Naive thymus-derived CD4-positive, alpha-beta T cell (primary cell): ENCODE measurements around the gene ANAPC2. TPM values are rescaled to one million over a fixed set of nuclear protein-coding genes. Genes with fewer than 3 reads are reported as not detected.

Experiments
- ATAC-seq: fragments of 150-1000 bp; cut with Tn5 transposase; 2 replicates; pipeline ENCODE4 v1.10.0; 2021; ENCODE audit warnings: mild to moderate bottlenecking, moderate library complexity
- CTCF ChIA-PET: fragments of 350-600 bp; sonication (Branson Sonifier 250); formaldehyde crosslinking; loops from one replicate; lab custom pipeline; 2021; ENCODE audit warnings: antibody characterized with exemption; lab: Charles Lee
- POLR2A ChIA-PET: fragments of 350-600 bp; sonication (Branson Sonifier 250); formaldehyde crosslinking; loops from one replicate; lab custom pipeline; 2021; ENCODE audit warnings: antibody characterized with exemption, inconsistent platforms; lab: Charles Lee
- DNase-seq, 9 donors: peaks; one replicate each; pipeline versions ENCODE4 v3.0.0 to v3.0.0-alpha.2; 2020 to 2022; ENCODE audit warnings: mixed read lengths in 1 of 9
- H3K27ac ChIP-seq: one replicate; pipeline ENCODE4 v1.7.0; 2013; ENCODE audit warnings: mild to moderate bottlenecking, low read depth, low read length, moderate library complexity
- H3K27me3 ChIP-seq, 2 donors: one replicate each; pipeline ENCODE4 v1.7.0; 2013; ENCODE audit warnings: low read length in 2 of 2, mild to moderate bottlenecking in 2 of 2, moderate library complexity in 2 of 2; ENCODE audit not compliant: control insufficient read depth in 2 of 2, insufficient read depth in 2 of 2
- H3K36me3 ChIP-seq, 3 experiments: 1 replicate in 2 of 3; 2 replicates in 1 of 3; pipeline ENCODE4 v1.7.0; 2013; ENCODE audit warnings: low read length in 3 of 3, mild to moderate bottlenecking in 3 of 3, moderate library complexity in 1 of 3; ENCODE audit not compliant: insufficient read depth in 3 of 3, control insufficient read depth in 2 of 3
- H3K4me1 ChIP-seq, 2 donors: one replicate each; pipeline ENCODE4 v1.7.0; 2013; ENCODE audit warnings: low read length in 2 of 2, mild to moderate bottlenecking in 2 of 2, moderate library complexity in 1 of 2; ENCODE audit not compliant: control insufficient read depth in 2 of 2, insufficient read depth in 2 of 2
- H3K4me3 ChIP-seq: 2 replicates; pipeline ENCODE4 v1.7.0; 2013; ENCODE audit warnings: mild to moderate bottlenecking, low read length
- H3K9me3 ChIP-seq, 3 experiments: 1 replicate in 2 of 3; 2 replicates in 1 of 3; pipeline ENCODE4 v1.7.0; 2013; ENCODE audit warnings: low read length in 3 of 3; ENCODE audit not compliant: control insufficient read depth in 2 of 3
- H3K27ac Mint-ChIP-seq, 9 donors: one replicate each; pipeline ENCODE4 v1.8.0; 2020 to 2022; ENCODE audit warnings: mixed read lengths in 9 of 9, mild to moderate bottlenecking in 8 of 9, moderate library complexity in 5 of 9, inconsistent platforms in 2 of 9
- H3K27me3 Mint-ChIP-seq, 5 donors: one replicate each; pipeline ENCODE4 v1.8.0; 2021 to 2022; ENCODE audit warnings: mixed read lengths in 5 of 5, mild to moderate bottlenecking in 1 of 5
- H3K36me3 Mint-ChIP-seq, 5 donors: one replicate each; pipeline ENCODE4 v1.8.0; 2020 to 2022; ENCODE audit warnings: mixed read lengths in 5 of 5, mild to moderate bottlenecking in 3 of 5, inconsistent platforms in 1 of 5
- H3K4me1 Mint-ChIP-seq, 7 donors: one replicate each; pipeline ENCODE4 v1.8.0; 2020 to 2022; ENCODE audit warnings: mixed read lengths in 7 of 7, mild to moderate bottlenecking in 3 of 7, inconsistent platforms in 1 of 7
- H3K4me3 Mint-ChIP-seq, 10 donors: one replicate each; pipeline ENCODE4 v1.8.0; 2020 to 2022; ENCODE audit warnings: mild to moderate bottlenecking in 10 of 10, mixed read lengths in 10 of 10, moderate library complexity in 6 of 10, inconsistent platforms in 2 of 10
- H3K9me3 Mint-ChIP-seq, 11 donors: one replicate each; pipeline ENCODE4 v1.8.0; 2020 to 2022; ENCODE audit warnings: mixed read lengths in 11 of 11, mild to moderate bottlenecking in 4 of 11, inconsistent platforms in 1 of 11, moderate library complexity in 1 of 11
- intact Hi-C, 2 donors: fragments of 100-400 bp; cut with micrococcal nuclease; formaldehyde crosslinking; loops; one replicate each; pipeline ENCODE4 v1.15.1; 2023
- polyA plus RNA-seq, 2 donors: library from polyadenylated mRNA; unstranded; fragments of 300-500 nt; fragmentation: Illumina TruSeq; gene quantifications; one replicate each; pipeline ENCODE4 v1.2.3, GENCODE V29; 2021
- total RNA-seq, 6 experiments: library from RNA in 5 of 6; stranded (reverse) in 5 of 6; gene quantifications; 1 replicate in 5 of 6; 2 replicates in 1 of 6; pipeline ENCODE4 v1.2.3 and lab custom pipeline; 2021 to 2026

ANAPC2 gene
- total and polyA plus RNA-seq, 7 experiments from 2014 or later: 7.4 to 147 (median 131) TPM

- no peak within 1 kb of the TSS for H3K27ac Mint-ChIP-seq
- peaks cover 4 to 7% (median 5%) of the 10 kb centered on the region in 7 donors for H3K4me1 Mint-ChIP-seq
- no peaks in the 10 kb centered on the region for H3K36me3 ChIP-seq
- H3K27me3 Mint-ChIP-seq: peaks cover 0 to 13% (median 6%) of the 10 kb centered on the region in 5 donors
- H3K36me3 Mint-ChIP-seq: no peaks in the 10 kb centered on the region
- H3K4me3 Mint-ChIP-seq: no peak within 1 kb of the TSS
- H3K27me3 ChIP-seq: no peaks in the 10 kb centered on the region
- POLR2A ChIA-PET: interaction anchor here (0.5 kb wide), 1 partner anchor 126 kb away, joined by 4 read pairs; no protein-coding TSS in a partner anchor
- intact Hi-C loops: no loop called here
- H3K9me3 ChIP-seq: no peaks in the 10 kb centered on the region
- H3K4me1 ChIP-seq: peaks cover 4 to 5% of the 10 kb centered on the region in 2 donors
- no peak for ATAC-seq
- CTCF ChIA-PET: no interaction called here
- H3K9me3 Mint-ChIP-seq: peaks cover 0 to 2% (median 0%) of the 10 kb centered on the region in 11 donors
- H3K27ac ChIP-seq: no peak within 1 kb of the TSS
- no peak for DNase-seq
- H3K4me3 ChIP-seq: no peak within 1 kb of the TSS
Measured at GRCh38 chr9:137230705-137231371, 42.5 kb upstream of the ANAPC2 start, which contains the start of gene SLC34A3. Gene SLC34A3 (plus strand): TSS chr9:137230901. CDS start chr9:137231703, 802 bp downstream.

GRCh38 chr9:137229903-137230704 is 41.7 kb upstream of the ANAPC2 start:
- peaks cover 5 to 7% (median 5%) of the 10 kb centered on the region in 7 donors for H3K4me1 Mint-ChIP-seq
- no peaks in the 10 kb centered on the region for H3K36me3 Mint-ChIP-seq
- no peak for DNase-seq
- Histone ChIP-seq H3K36me3 (no peaks in the 10 kb centered on the region), H3K27ac (no peak overlapping the region), H3K9me3 (no peaks in the 10 kb centered on the region), H3K27me3 (no peaks in the 10 kb centered on the region), H3K4me1 (peaks cover 4 to 5% of the 10 kb centered on the region in 2 donors), H3K4me3 (no peak overlapping the region)
- peaks cover 0 to 11% (median 6%) of the 10 kb centered on the region in 5 donors for H3K27me3 Mint-ChIP-seq
- ChIA-PET CTCF (interaction anchor here (1.2 kb wide), 1 partner anchor 8 kb away, joined by 4 read pairs; no protein-coding TSS in a partner anchor), POLR2A (no interaction called here)
- no peak for ATAC-seq
- H3K4me3 Mint-ChIP-seq: no peak overlapping the region
- intact Hi-C loops: loop anchor here in 1 of 2 donors (10.0 kb wide), 1 partner anchor 285 kb away; the partner anchor contains the start of genes C8G and FBXW5
- no peak overlapping the region for H3K27ac Mint-ChIP-seq
- H3K9me3 Mint-ChIP-seq: peaks cover 0 to 2% (median 0%) of the 10 kb centered on the region in 11 donors

- H3K4me3 ChIP-seq: no peak overlapping the region
- H3K27ac ChIP-seq: no peak overlapping the region
- ChIA-PET POLR2A (no interaction called here), CTCF (interaction anchor here (1.2 kb wide), 1 partner anchor 9 kb away, joined by 4 read pairs; no protein-coding TSS in a partner anchor)
- Mint-ChIP-seq H3K9me3 (peaks cover 0 to 2% (median 0%) of the 10 kb centered on the region in 11 donors), H3K4me1 (peaks cover 5 to 7% (median 5%) of the 10 kb centered on the region in 7 donors), H3K36me3 (no peaks in the 10 kb centered on the region), H3K27me3 (peaks cover 0 to 7% (median 5%) of the 10 kb centered on the region in 5 donors), H3K4me3 (no peak overlapping the region), H3K27ac (no peak overlapping the region)
- H3K27me3 ChIP-seq: no peaks in the 10 kb centered on the region
- DNase-seq (no peak), ATAC-seq (no peak)
- no peaks in the 10 kb centered on the region for H3K36me3 ChIP-seq
- no peaks in the 10 kb centered on the region for H3K9me3 ChIP-seq
- peaks cover 4 to 5% of the 10 kb centered on the region in 2 donors for H3K4me1 ChIP-seq
- intact Hi-C loops: loop anchor here in 1 of 2 donors (10.0 kb wide), 1 partner anchor 284 kb away; the partner anchor contains the start of genes C8G and FBXW5
Measured at GRCh38 chr9:137228968-137229896, 40.9 kb upstream of the ANAPC2 start.

- Mint-ChIP-seq H3K27me3 (peaks cover 0 to 7% (median 5%) of the 10 kb centered on the region in 5 donors), H3K27ac (no peak overlapping the region), H3K4me3 (no peak overlapping the region), H3K4me1 (peaks cover 5 to 10% (median 6%) of the 10 kb centered on the region in 7 donors), H3K36me3 (no peaks in the 10 kb centered on the region), H3K9me3 (peaks cover 0 to 2% (median 0%) of the 10 kb centered on the region in 11 donors)
- ChIA-PET CTCF (interaction anchor here (1.4 to 2.3 kb wide), 2 partner anchors 8 to 106 kb away, joined by 4 to 13 read pairs; no protein-coding TSS in a partner anchor), POLR2A (interaction anchor here (1.0 to 3.2 kb wide), 3 partner anchors 12 to 110 kb away, joined by 3 to 9 read pairs (median 9); partner anchors contain the start of genes ANAPC2, SSNA1 and TUBB4B)
- ATAC-seq (no peak), DNase-seq (no peak)
- Histone ChIP-seq H3K27me3 (no peaks in the 10 kb centered on the region), H3K9me3 (no peaks in the 10 kb centered on the region), H3K4me1 (peaks cover 5 to 9% of the 10 kb centered on the region in 2 donors), H3K36me3 (no peaks in the 10 kb centered on the region), H3K27ac (no peak overlapping the region), H3K4me3 (no peak overlapping the region)
- intact Hi-C loops: loop anchor here in 1 of 2 donors (10.0 kb wide), 1 partner anchor 284 kb away; the partner anchor contains the start of genes C8G and FBXW5
Measured at GRCh38 chr9:137228506-137228967, 40.2 kb upstream of the ANAPC2 start.

GRCh38 chr9:137227853-137228505 is 39.6 kb upstream of the ANAPC2 start:
- H3K36me3 Mint-ChIP-seq: no peaks in the 10 kb centered on the region
- intact Hi-C loops: loop anchor here (1.0 to 10.0 kb wide), 7 partner anchors 28 to 283 kb away; partner anchors contain the start of genes ANAPC2 (in 1 of the 2), C8G (in 1 of the 2), FBXW5 (in 1 of the 2) and NPDC1 (in 1 of the 2)
- H3K27me3 Mint-ChIP-seq: peaks cover 0 to 7% (median 5%) of the 10 kb centered on the region in 5 donors
- H3K27ac ChIP-seq: no peak overlapping the region
- H3K36me3 ChIP-seq: no peaks in the 10 kb centered on the region
- no peaks in the 10 kb centered on the region for H3K9me3 ChIP-seq
- no peak for DNase-seq
- H3K4me3 Mint-ChIP-seq: peak overlapping the region in 1 of 10 donors; percentile 24
- no peaks in the 10 kb centered on the region for H3K27me3 ChIP-seq
- no peak for ATAC-seq
- peak overlapping the region in 5 of 9 donors; percentile 29 to 85 (median 49) for H3K27ac Mint-ChIP-seq
- no peak overlapping the region for H3K4me3 ChIP-seq
- ChIA-PET CTCF (interaction anchor here (1.0 to 2.3 kb wide), 6 partner anchors 9 to 140 kb away, joined by 3 to 13 read pairs (median 6); no protein-coding TSS in a partner anchor), POLR2A (interaction anchor here (0.9 to 3.2 kb wide), 6 partner anchors 13 to 181 kb away, joined by 3 to 9 read pairs (median 6); partner anchors contain the start of genes ANAPC2, SSNA1 and TUBB4B)
- peaks cover 5 to 11% (median 6%) of the 10 kb centered on the region in 7 donors for H3K4me1 Mint-ChIP-seq
- H3K9me3 Mint-ChIP-seq: peaks cover 0 to 2% (median 0%) of the 10 kb centered on the region in 11 donors
- peaks cover 7 to 9% of the 10 kb centered on the region in 2 donors for H3K4me1 ChIP-seq
